Upper lobe of left lung (tissue), 6 donors: ENCODE results near the gene CACNG8. TPM values are rescaled to one million over a fixed set of nuclear protein-coding genes. Genes with fewer than 3 reads are reported as not detected.

ENCODE experiments used
- ATAC-seq, 2 donors: fragments of 200-7000 bp; cut with Tn5 transposase; one replicate each; pipeline ENCODE4 v1.9.1; 2022; ENCODE audit warnings: mild to moderate bottlenecking in 2 of 2, moderate library complexity in 2 of 2; ENCODE audit not compliant: low FRiP score in 2 of 2
- DNase-seq, 2 donors: peaks; one replicate each; pipeline ENCODE4 v3.0.0-alpha.2; 2019 to 2020
- H3K27ac ChIP-seq, 4 donors: fragments of 200-600 bp; sonication (generic); one replicate each; pipeline ENCODE4 v1.5.1; 2016 to 2019
- H3K27me3 ChIP-seq, 4 donors: fragments of 200-600 bp; sonication (generic); one replicate each; pipeline ENCODE4 v1.5.1; 2017 to 2019
- H3K36me3 ChIP-seq, 4 donors: fragments of 200-600 bp; sonication (generic); one replicate each; pipeline ENCODE4 v1.5.1; 2016 to 2019
- H3K4me1 ChIP-seq, 4 donors: fragments of 200-600 bp; sonication (generic); one replicate each; pipeline ENCODE4 v1.5.1; 2018 to 2019
- H3K4me3 ChIP-seq, 4 donors: fragments of 200-600 bp; sonication (generic); one replicate each; pipeline ENCODE4 v1.5.1; 2017 to 2019; ENCODE audit warnings: mild to moderate bottlenecking in 2 of 4, moderate library complexity in 1 of 4
- H3K9me3 ChIP-seq, 4 donors: fragments of 200-600 bp; sonication (generic); one replicate each; pipeline ENCODE4 v1.5.1; 2018 to 2019
- EP300 ChIP-seq, 4 donors: sonication (generic); formaldehyde crosslinking; IDR thresholded peaks; one replicate each; pipeline ENCODE4 v1.5.1; 2017; ENCODE audit warnings: antibody characterized with exemption in 4 of 4, control low read depth in 2 of 4
- POLR2A ChIP-seq, 4 donors: fragments of 450-650 bp; IDR thresholded peaks; one replicate each; pipeline ENCODE4 v1.5.1; 2016 to 2017; ENCODE audit warnings: antibody characterized with exemption in 4 of 4, mild to moderate bottlenecking in 2 of 4
- POLR2AphosphoS5 ChIP-seq, 2 donors: sonication (generic); formaldehyde crosslinking; IDR thresholded peaks; one replicate each; pipeline ENCODE4 v1.5.1; 2017; ENCODE audit warnings: antibody characterized with exemption in 2 of 2
- WGBS, 2 donors: methylation state at CpG; one replicate each; pipeline ENCODE4 v1.1.5; 2017 to 2018; 5-methylcytosine and 5-hydroxymethylcytosine counted together
- total RNA-seq, 6 donors: library from RNA; depleted of rRNA in 4 of 6; stranded (reverse); fragments of >200 nt in 4 of 6; gene quantifications; one replicate each; pipeline versions ENCODE4 v1.1.0 to v1.2.1, GENCODE V29; 2016 to 2021
- TF ChIP-seq, protein P1 (sequence below), 6 experiments: fragments of 450-650 bp in 4 of 6; fragments of 200-600 bp in 2 of 6; sonication (generic) in 2 of 6; IDR thresholded peaks; one replicate each; pipeline ENCODE4 v1.5.1; 2016 to 2019; ENCODE audit warnings: antibody characterized with exemption in 6 of 6
- donor health status: DM: no; HTN: no; CAD: no; lungs with moderate emphysema.
- donor health status: DM: no; HTN: yes; CAD: no; lungs with severe emphysema.

CACNG8 gene
- total RNA-seq, 6 donors from 2014 or later: 0.09 to 0.44 (median 0.26) TPM; not detected in 2

DNA sequence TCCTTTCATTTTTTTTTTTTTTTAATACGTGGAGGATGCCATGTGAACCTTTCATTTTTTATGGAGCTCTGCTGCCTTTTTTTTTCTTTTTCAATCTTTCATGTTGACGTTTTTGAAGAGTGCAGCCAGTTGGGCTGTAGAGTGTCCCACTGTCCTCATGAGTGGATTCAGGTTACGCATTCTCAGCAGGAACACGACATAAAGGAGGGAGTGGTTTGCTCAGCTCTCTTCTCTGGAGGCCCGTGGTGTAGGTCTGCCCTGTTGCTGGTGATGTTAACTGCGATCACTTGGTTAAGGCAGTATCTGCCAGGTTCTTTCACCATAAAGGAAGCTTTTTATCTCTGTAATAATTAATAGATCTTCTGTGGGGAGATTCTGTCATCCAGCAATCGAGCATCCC lies 26.7 kb upstream of the CACNG8 start:
- WGBS, 2 donors: 45 to 54% methylated on average over 7 of the region's 7 CpGs
- H3K9me3 ChIP-seq: no peaks in the 10 kb centered on the region
- H3K4me1 ChIP-seq: no peaks in the 10 kb centered on the region
- no peaks in the 10 kb centered on the region for H3K36me3 ChIP-seq
- DNase-seq (no peak), ATAC-seq (no peak)
- no peak overlapping the region for H3K4me3 ChIP-seq
- H3K27ac ChIP-seq: no peak overlapping the region
- TF ChIP-seq EP300 (IDR thresholded peaks at IDR 0.05): no peak
- TF ChIP-seq, protein P1, sequence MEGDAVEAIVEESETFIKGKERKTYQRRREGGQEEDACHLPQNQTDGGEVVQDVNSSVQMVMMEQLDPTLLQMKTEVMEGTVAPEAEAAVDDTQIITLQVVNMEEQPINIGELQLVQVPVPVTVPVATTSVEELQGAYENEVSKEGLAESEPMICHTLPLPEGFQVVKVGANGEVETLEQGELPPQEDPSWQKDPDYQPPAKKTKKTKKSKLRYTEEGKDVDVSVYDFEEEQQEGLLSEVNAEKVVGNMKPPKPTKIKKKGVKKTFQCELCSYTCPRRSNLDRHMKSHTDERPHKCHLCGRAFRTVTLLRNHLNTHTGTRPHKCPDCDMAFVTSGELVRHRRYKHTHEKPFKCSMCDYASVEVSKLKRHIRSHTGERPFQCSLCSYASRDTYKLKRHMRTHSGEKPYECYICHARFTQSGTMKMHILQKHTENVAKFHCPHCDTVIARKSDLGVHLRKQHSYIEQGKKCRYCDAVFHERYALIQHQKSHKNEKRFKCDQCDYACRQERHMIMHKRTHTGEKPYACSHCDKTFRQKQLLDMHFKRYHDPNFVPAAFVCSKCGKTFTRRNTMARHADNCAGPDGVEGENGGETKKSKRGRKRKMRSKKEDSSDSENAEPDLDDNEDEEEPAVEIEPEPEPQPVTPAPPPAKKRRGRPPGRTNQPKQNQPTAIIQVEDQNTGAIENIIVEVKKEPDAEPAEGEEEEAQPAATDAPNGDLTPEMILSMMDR (IDR thresholded peaks at IDR 0.05): no peak
- no peak for TF ChIP-seq POLR2AphosphoS5 (IDR thresholded peaks at IDR 0.05)
- no peak for TF ChIP-seq POLR2A (IDR thresholded peaks at IDR 0.05)
- H3K27me3 ChIP-seq: no peaks in the 10 kb centered on the region

DNA sequence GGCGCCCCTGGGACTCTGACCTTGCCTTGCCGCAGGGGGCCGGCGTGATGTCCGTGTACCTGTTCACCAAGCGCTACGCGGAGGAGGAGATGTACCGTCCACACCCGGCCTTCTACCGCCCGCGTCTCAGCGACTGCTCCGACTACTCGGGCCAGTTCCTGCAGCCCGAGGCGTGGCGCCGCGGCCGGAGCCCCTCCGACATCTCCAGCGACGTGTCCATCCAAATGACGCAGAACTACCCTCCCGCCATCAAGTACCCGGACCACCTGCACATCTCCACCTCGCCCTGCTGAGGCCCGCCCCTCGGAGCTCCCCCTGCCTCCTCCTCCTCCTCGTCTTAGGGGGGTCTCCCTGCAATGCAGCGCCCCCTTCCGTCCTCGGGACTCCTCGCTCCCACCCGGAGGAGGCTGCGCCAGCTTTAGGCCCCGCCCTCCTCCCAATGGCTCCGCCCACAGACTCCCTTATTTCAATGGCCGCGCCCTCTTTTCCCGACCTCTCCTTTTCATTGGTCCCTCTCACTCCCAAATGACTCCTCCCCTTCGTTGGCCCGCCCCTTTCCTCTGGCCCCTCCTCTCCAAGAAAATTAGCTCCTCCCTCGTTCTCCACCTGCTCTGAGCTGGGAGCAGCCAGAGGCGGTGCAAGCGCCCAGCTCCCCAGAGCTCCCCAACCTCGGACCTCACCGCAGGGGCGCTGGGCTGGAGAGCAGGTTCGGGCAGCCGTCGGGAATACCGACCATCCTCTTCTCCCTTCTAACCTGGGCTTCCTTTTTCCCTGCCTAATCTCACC lies 20.5 kb upstream of the CACNG8 start:
- Histone ChIP-seq H3K27ac (no peak overlapping the region), H3K27me3 (peaks cover 0 to 20% (median 13%) of the 10 kb centered on the region in 4 donors), H3K9me3 (no peaks in the 10 kb centered on the region), H3K4me3 (no peak overlapping the region), H3K36me3 (no peaks in the 10 kb centered on the region), H3K4me1 (no peaks in the 10 kb centered on the region)
- TF ChIP-seq POLR2AphosphoS5 (IDR thresholded peaks at IDR 0.05) (no peak), EP300 (IDR thresholded peaks at IDR 0.05) (no peak), POLR2A (IDR thresholded peaks at IDR 0.05) (no peak)
- TF ChIP-seq, protein P1 (IDR thresholded peaks at IDR 0.05): no peak
- DNase-seq: peak in 1 of 2 donors; percentile 75
- ATAC-seq: no peak
- 7% methylated on average over 38 to 42 of the region's 55 CpGs for WGBS, 2 donors

DNA sequence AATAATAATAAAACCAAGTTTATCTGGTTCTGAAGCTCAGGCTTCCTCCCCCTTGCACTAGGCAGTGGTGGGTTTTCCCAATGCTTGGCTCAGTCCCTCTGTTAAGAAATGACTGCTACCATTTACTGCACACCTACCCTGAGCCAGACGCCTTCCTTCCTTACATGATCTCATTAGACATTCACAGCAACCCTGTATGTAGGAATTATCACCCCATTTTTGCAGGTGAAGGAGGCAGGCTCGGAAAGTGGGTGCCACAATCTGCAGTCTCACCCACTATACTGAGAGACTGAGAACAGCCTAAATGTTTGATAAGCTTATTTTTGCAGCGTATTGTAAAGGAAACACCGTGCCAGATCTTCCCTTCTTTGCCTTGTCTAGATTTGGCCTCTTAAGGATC lies 18.3 kb upstream of the CACNG8 start:
- H3K4me3 ChIP-seq: no peak overlapping the region
- no peak overlapping the region for H3K27ac ChIP-seq
- peaks cover 0 to 20% (median 13%) of the 10 kb centered on the region in 4 donors for H3K27me3 ChIP-seq
- H3K9me3 ChIP-seq: no peaks in the 10 kb centered on the region
- WGBS, 2 donors: 80 to 81% methylated on average over 4 of the region's 4 CpGs
- H3K4me1 ChIP-seq: no peaks in the 10 kb centered on the region
- no peak for DNase-seq
- ATAC-seq: no peak
- no peaks in the 10 kb centered on the region for H3K36me3 ChIP-seq
- TF ChIP-seq EP300 (IDR thresholded peaks at IDR 0.05): no peak
- TF ChIP-seq, protein P1 (IDR thresholded peaks at IDR 0.05): no peak
- no peak for TF ChIP-seq POLR2AphosphoS5 (IDR thresholded peaks at IDR 0.05)
- TF ChIP-seq POLR2A (IDR thresholded peaks at IDR 0.05): no peak

DNA sequence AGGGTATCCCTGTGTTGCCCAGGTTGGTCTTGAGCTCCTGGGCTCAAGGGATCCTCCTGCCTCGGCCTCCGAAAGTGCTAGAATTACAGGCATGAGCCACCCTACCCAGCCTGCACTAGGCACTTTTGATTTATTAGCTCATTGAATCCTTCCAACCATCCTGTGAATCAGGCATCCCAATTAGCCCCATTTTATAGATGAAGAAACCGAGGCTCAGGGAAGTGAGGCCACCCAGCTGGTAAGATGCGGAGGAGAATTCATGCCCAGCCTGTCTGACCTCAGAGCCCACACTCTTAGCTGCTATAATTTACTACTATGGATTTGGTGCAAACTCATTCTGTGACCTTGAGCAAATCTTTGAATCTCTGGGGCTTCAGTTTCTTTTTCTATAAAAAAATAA lies 17.8 kb upstream of the CACNG8 start:
- DNase-seq (no peak), ATAC-seq (no peak)
- Histone ChIP-seq H3K36me3 (no peaks in the 10 kb centered on the region), H3K27me3 (peaks cover 0 to 20% (median 13%) of the 10 kb centered on the region in 4 donors), H3K4me3 (no peak overlapping the region), H3K27ac (no peak overlapping the region), H3K4me1 (no peaks in the 10 kb centered on the region), H3K9me3 (no peaks in the 10 kb centered on the region)
- no peak for TF ChIP-seq EP300 (IDR thresholded peaks at IDR 0.05)
- TF ChIP-seq POLR2A (IDR thresholded peaks at IDR 0.05): no peak
- TF ChIP-seq POLR2AphosphoS5 (IDR thresholded peaks at IDR 0.05): no peak
- TF ChIP-seq, protein P1 (IDR thresholded peaks at IDR 0.05): no peak
- 95 to 96% methylated on average over 4 of the region's 4 CpGs for WGBS, 2 donors

DNA sequence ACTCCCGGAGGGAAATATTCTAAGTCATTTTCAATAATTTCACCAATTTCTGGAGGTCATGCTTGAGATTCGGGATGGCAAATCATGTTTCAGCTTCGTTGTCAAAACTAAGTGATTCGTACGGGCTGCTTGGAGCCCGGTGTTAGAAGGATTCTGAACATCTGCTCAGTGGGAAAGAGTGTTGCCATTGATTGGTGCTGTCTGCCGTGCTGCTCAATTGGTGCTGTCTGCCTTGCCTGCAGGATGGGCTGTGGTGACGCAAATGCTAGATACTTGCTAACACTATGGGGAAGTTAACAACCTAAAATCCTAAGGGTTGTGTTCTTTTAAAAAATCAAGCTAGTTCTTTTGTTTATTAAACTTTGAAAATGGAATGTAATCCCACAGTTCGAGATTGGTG lies 17.3 kb upstream of the CACNG8 start:
- WGBS, 2 donors: 40 to 41% methylated on average over 9 of the region's 9 CpGs
- Histone ChIP-seq H3K4me1 (no peaks in the 10 kb centered on the region), H3K36me3 (no peaks in the 10 kb centered on the region), H3K27me3 (peaks cover 0 to 20% (median 13%) of the 10 kb centered on the region in 4 donors), H3K4me3 (no peak overlapping the region), H3K9me3 (no peaks in the 10 kb centered on the region), H3K27ac (no peak overlapping the region)
- DNase-seq (no peak), ATAC-seq (no peak)
- TF ChIP-seq, protein P1 (IDR thresholded peaks at IDR 0.05): no peak
- TF ChIP-seq POLR2AphosphoS5 (IDR thresholded peaks at IDR 0.05) (no peak), EP300 (IDR thresholded peaks at IDR 0.05) (no peak), POLR2A (IDR thresholded peaks at IDR 0.05) (no peak)
